OCI-LY7 (cell line): ENCODE measurements around the gene CCDC187.

Experiments
- CTCF ChIP-seq: fragments of 200-600 bp; sonication (generic); conservative IDR thresholded peaks from 2 replicates; pipeline ENCODE4 v1.5.1; 2014; ENCODE audit warnings: mild to moderate bottlenecking, antibody characterized with exemption, low read length, moderate library complexity, mixed read lengths
- EZH2phosphoT487 ChIP-seq: fragments of 200-600 bp; sonication (generic); IDR thresholded peaks from 2 replicates; pipeline ENCODE4 v1.6.1; 2018; ENCODE audit warnings: low read depth, borderline replicate concordance, mild to moderate bottlenecking, mixed run types, antibody characterized with exemption, low read length, moderate library complexity, mixed read lengths

DNA sequence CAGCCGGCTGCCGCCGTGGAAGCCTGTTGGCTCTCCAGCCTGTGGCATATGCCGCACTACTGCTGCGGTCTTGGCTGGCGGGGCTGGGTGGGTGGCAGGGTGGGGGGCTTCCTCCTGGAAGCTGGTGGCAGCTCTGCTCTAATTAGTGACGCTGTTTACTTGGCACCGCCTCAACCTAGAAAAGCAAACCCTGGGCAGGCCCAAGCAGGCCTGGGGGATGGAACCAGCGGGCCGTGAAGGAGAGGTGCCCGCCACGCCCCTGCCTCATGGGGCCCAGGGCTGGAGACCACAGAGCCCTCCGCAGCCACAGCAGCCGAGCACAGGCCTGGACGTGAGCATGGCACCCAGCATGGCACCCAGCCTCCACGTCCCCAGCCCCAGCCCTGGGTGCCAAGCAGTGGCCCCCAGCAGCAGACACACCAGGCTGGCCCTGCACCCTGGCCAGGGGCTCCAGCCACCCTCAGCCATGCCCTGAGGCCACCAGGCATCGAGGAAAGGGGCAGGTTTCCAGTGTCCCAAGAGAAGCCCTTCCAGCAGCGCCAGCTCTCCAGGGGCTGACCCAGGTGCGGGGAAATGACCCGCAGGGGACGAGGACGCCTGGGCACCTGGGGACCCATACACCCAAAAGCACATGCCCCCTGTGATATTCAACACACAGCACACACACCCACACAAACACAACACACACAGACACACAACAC, 5.4 kb upstream of the CCDC187 start:
- TF ChIP-seq CTCF (no peak), EZH2phosphoT487 (no peak)
